IMR-90 (cell line): ENCODE data around the gene PCID2. TPM values are rescaled to one million over a fixed set of nuclear protein-coding genes. Genes with fewer than 3 reads are reported as not detected.

Experiments
- ATAC-seq: fragments of 200-7000 bp; cut with Tn5 transposase; 2 replicates; pipeline ENCODE4 v1.9.1; 2020; ENCODE audit warnings: low read depth, mild to moderate bottlenecking, moderate library complexity
- BruUV-seq: library from RNA; stranded (reverse); fragments of 400-500 nt; replicated peaks from 2 replicates; lab custom pipeline; 2021; lab: Mats Ljungman, UMichigan
- CTCF ChIA-PET: fragments of 300-600 bp; formaldehyde crosslinking; extraction: SDS; loops from one replicate; lab custom pipeline; 2021; ENCODE audit warnings: antibody characterized with exemption; lab: Yijun Ruan, JAX
- POLR2A ChIA-PET: fragments of 300-600 bp; sonication (Branson Sonifier 250); formaldehyde crosslinking; loops from one replicate; lab custom pipeline; 2022; ENCODE audit warnings: antibody characterized with exemption; ENCODE audit not compliant: unreplicated experiment; lab: Charles Lee
- DNase-seq: peaks from one replicate; pipeline ENCODE4 v3.0.0; 2013
- H2AFZ ChIP-seq: replicated peaks from 2 replicates; pipeline ENCODE3; 2013; ENCODE audit warnings: low read length, mild to moderate bottlenecking; ENCODE audit not compliant: poor library complexity
- H2AK5ac ChIP-seq: 2 replicates; pipeline ENCODE4 v1.6.1; 2013; ENCODE audit warnings: low read depth, low read length, inconsistent platforms
- H2AK9ac ChIP-seq: replicated peaks from 2 replicates; pipeline ENCODE3; 2013; ENCODE audit warnings: mild to moderate bottlenecking, low read depth, low read length, moderate library complexity; ENCODE audit not compliant: poor library complexity
- H2BK120ac ChIP-seq: 2 replicates; pipeline ENCODE4 v1.6.1; 2013; ENCODE audit warnings: low read depth, low read length, inconsistent platforms
- H2BK15ac ChIP-seq: 3 replicates; pipeline ENCODE4 v1.6.1; 2013; ENCODE audit warnings: low read depth, low read length, inconsistent platforms
- H2BK20ac ChIP-seq: 2 replicates; pipeline ENCODE4 v1.6.1; 2013; ENCODE audit warnings: low read depth, mild to moderate bottlenecking, inconsistent platforms, low read length, moderate library complexity
- H2BK5ac ChIP-seq: 2 replicates; pipeline ENCODE4 v1.6.1; 2013; ENCODE audit warnings: mild to moderate bottlenecking, low read depth, low read length, inconsistent platforms; ENCODE audit not compliant: poor library complexity, severe bottlenecking
- H3K14ac ChIP-seq: replicated peaks from 2 replicates; pipeline ENCODE4 v1.6.1; 2013; ENCODE audit warnings: low read depth, low read length, inconsistent platforms
- H3K18ac ChIP-seq: 2 replicates; pipeline ENCODE4 v1.6.1; 2013; ENCODE audit warnings: low read depth, low read length, control low read depth
- H3K23ac ChIP-seq: 2 replicates; pipeline ENCODE4 v1.6.1; 2013; ENCODE audit warnings: low read depth, low read length, inconsistent platforms
- H3K27ac ChIP-seq: 2 replicates; pipeline ENCODE4 v1.5.1; 2013; ENCODE audit warnings: mild to moderate bottlenecking, control low read depth, low read length; ENCODE audit not compliant: insufficient read depth
- H3K27me3 ChIP-seq: 2 replicates; pipeline ENCODE4 v1.6.1; 2013; ENCODE audit warnings: low read length; ENCODE audit not compliant: control insufficient read depth, insufficient read depth
- H3K36me3 ChIP-seq: 2 replicates; pipeline ENCODE4 v1.6.1; 2013; ENCODE audit warnings: low read length, mixed read lengths; ENCODE audit not compliant: control insufficient read depth, insufficient read depth
- H3K4ac ChIP-seq: 2 replicates; pipeline ENCODE4 v1.6.1; 2013; ENCODE audit warnings: low read depth, low read length, inconsistent platforms
- H3K4me1 ChIP-seq: 2 replicates; pipeline ENCODE4 v1.6.1; 2013; ENCODE audit warnings: low read length, mixed read lengths; ENCODE audit not compliant: control insufficient read depth, insufficient read depth
- H3K4me2 ChIP-seq: 2 replicates; pipeline ENCODE4 v1.6.1; 2013; ENCODE audit warnings: low read depth, mild to moderate bottlenecking, control low read depth, low read length, moderate library complexity
- H3K4me3 ChIP-seq: 2 replicates; pipeline ENCODE4 v1.5.1; 2013; ENCODE audit warnings: low read depth, mild to moderate bottlenecking, control low read depth, low read length, moderate library complexity; ENCODE audit not compliant: insufficient read depth
- H3K56ac ChIP-seq: 2 replicates; pipeline ENCODE4 v1.6.1; 2013; ENCODE audit warnings: low read length, inconsistent platforms; ENCODE audit not compliant: insufficient read depth; ENCODE audit errors: extremely low read depth
- H3K79me1 ChIP-seq, 2 experiments: 2 replicates each; pipeline ENCODE4 v1.6.1; 2013; ENCODE audit warnings: low read length in 2 of 2, inconsistent platforms in 1 of 2, low read depth in 1 of 2
- H3K9ac ChIP-seq: 2 replicates; pipeline ENCODE4 v1.6.1; 2013; ENCODE audit warnings: low read depth, low read length, control low read depth
- H3K9me1 ChIP-seq: 2 replicates; pipeline ENCODE4 v1.6.1; 2013; ENCODE audit warnings: low read length, inconsistent platforms; ENCODE audit not compliant: insufficient read depth
- H3K9me3 ChIP-seq: 2 replicates; pipeline ENCODE4 v1.6.1; 2013; ENCODE audit warnings: low read length; ENCODE audit not compliant: control insufficient read depth, insufficient read depth
- H4K20me1 ChIP-seq: 2 replicates; pipeline ENCODE4 v1.6.1; 2013; ENCODE audit warnings: low read length, inconsistent platforms; ENCODE audit not compliant: insufficient read depth
- H4K5ac ChIP-seq: 2 replicates; pipeline ENCODE4 v1.6.1; 2013; ENCODE audit warnings: mild to moderate bottlenecking, low read depth, low read length, control low read depth
- H4K8ac ChIP-seq, 2 experiments: 2 replicates each; pipeline ENCODE4 v1.6.1; 2013; ENCODE audit warnings: low read depth in 2 of 2, low read length in 2 of 2, control low read depth in 1 of 2, inconsistent platforms in 1 of 2
- H4K91ac ChIP-seq: 2 replicates; pipeline ENCODE4 v1.6.1; 2013; ENCODE audit warnings: low read depth, low read length, inconsistent platforms; ENCODE audit not compliant: insufficient read depth
- BHLHE40 ChIP-seq: fragments of 150-350 bp; IDR thresholded peaks from 2 replicates; pipeline ENCODE4 v1.6.1; 2016; ENCODE audit warnings: mild to moderate bottlenecking, low read depth, low read length
- CEBPB ChIP-seq: IDR thresholded peaks from 2 replicates; pipeline ENCODE4 v1.6.1; 2012; ENCODE audit warnings: low read depth, low read length, improper control_type of control experiment
- CHD1 ChIP-seq: IDR thresholded peaks from 2 replicates; pipeline ENCODE4 v1.6.1; 2012; ENCODE audit warnings: low read depth, low read length, improper control_type of control experiment
- CTCF ChIP-seq: conservative IDR thresholded peaks from 2 replicates; pipeline ENCODE4 v1.5.1; 2012; ENCODE audit warnings: mild to moderate bottlenecking, low read depth, low read length, improper control_type of control experiment
- ELK1 ChIP-seq: fragments of 150-350 bp; IDR thresholded peaks from 2 replicates; pipeline ENCODE4 v1.6.1; 2016; ENCODE audit warnings: low read depth, mild to moderate bottlenecking, low read length, moderate library complexity, borderline replicate concordance
- FOS ChIP-seq: fragments of 150-350 bp; IDR thresholded peaks from 2 replicates; pipeline ENCODE4 v1.6.1; 2016; ENCODE audit warnings: low read depth, low read length
- MAFK ChIP-seq: IDR thresholded peaks from 2 replicates; pipeline ENCODE4 v1.6.1; 2012; ENCODE audit warnings: low read depth, low read length, improper control_type of control experiment
- MAZ ChIP-seq: IDR thresholded peaks from 2 replicates; pipeline ENCODE4 v1.6.1; 2012; ENCODE audit warnings: low read depth, mild to moderate bottlenecking, low read length, improper control_type of control experiment, moderate library complexity, borderline replicate concordance
- MXI1 ChIP-seq: IDR thresholded peaks from 2 replicates; pipeline ENCODE4 v1.6.1; 2012; ENCODE audit warnings: low read depth, mild to moderate bottlenecking, low read length, moderate library complexity, borderline replicate concordance
- NFE2L2 ChIP-seq: fragments of 150-350 bp; IDR thresholded peaks from 2 replicates; pipeline ENCODE4 v1.6.1; 2016; ENCODE audit warnings: low read depth, mild to moderate bottlenecking, low read length
- POLR2A ChIP-seq: IDR thresholded peaks from 2 replicates; pipeline ENCODE4 v1.6.1; 2012; ENCODE audit warnings: mild to moderate bottlenecking, low read depth, low read length
- RAD21 ChIP-seq: IDR thresholded peaks from 2 replicates; pipeline ENCODE4 v1.6.1; 2012; ENCODE audit warnings: low read length, improper control_type of control experiment
- RCOR1 ChIP-seq: IDR thresholded peaks from 2 replicates; pipeline ENCODE4 v1.6.1; 2012; ENCODE audit warnings: mild to moderate bottlenecking, low read length, improper control_type of control experiment; ENCODE audit not compliant: insufficient replicate concordance
- RFX5 ChIP-seq: IDR thresholded peaks from 2 replicates; pipeline ENCODE4 v1.8.0; 2012; ENCODE audit warnings: low read depth, mild to moderate bottlenecking, low read length, moderate library complexity
- SMC3 ChIP-seq: fragments of 150-350 bp; IDR thresholded peaks from 2 replicates; pipeline ENCODE4 v1.6.1; 2016; ENCODE audit warnings: low read depth, mild to moderate bottlenecking, antibody characterized with exemption, low read length, moderate library complexity
- USF2 ChIP-seq: fragments of 150-350 bp; IDR thresholded peaks from 2 replicates; pipeline ENCODE4 v1.6.1; 2017; ENCODE audit warnings: mild to moderate bottlenecking, antibody characterized with exemption, low read length, low read depth
- WGBS, 2 experiments: methylation state at CpG; one replicate each; pipeline versions ENCODE4 v1.1.5 to v1.1.7; 2013; ENCODE audit warnings: missing lambda C conversion rate in 2 of 2; ENCODE audit not compliant: insufficient read length in 1 of 2; ENCODE audit errors: extremely low coverage in 2 of 2; 5-methylcytosine and 5-hydroxymethylcytosine counted together
- dilution Hi-C: fragments of 300-500 bp; cut with HindIII; formaldehyde crosslinking; loops from one replicate; pipeline ENCODE4 v1.14.3; 2018; ENCODE audit warnings: low sequenced_read_pairs; ENCODE audit not compliant: unreplicated experiment
- in situ Hi-C: fragments of 300-500 bp; cut with MboI; formaldehyde crosslinking; loops from 3 replicates; pipeline ENCODE4 v1.14.3; 2019; ENCODE audit warnings: low sequenced_read_pairs, inconsistent platforms, mixed read lengths
- intact Hi-C: fragments of 100-400 bp; cut with micrococcal nuclease; formaldehyde crosslinking; loops from 2 replicates; pipeline ENCODE4 v1.10.0; 2022
- polyA plus RNA-seq, 3 experiments: library from polyadenylated mRNA; depleted of rRNA; stranded (reverse); fragments of >200 nt; gene quantifications; 2 replicates each; pipeline ENCODE4 v1.2.3, GENCODE V29; 2012; ENCODE audit warnings: low replicate concordance in 1 of 3
- total RNA-seq: library from RNA; depleted of rRNA; stranded (reverse); fragments of >200 nt; gene quantifications from 2 replicates; pipeline ENCODE4 v1.2.3, GENCODE V29; 2012

Gene PCID2
- total and polyA plus RNA-seq, 2 of the 4 experiments (the other 2 are of a cell fraction) = 83.5 to 90.9 TPM

- in situ Hi-C loops = no loop called here
- no peaks in the 10 kb centered on the region for H3K79me1 ChIP-seq
- H2BK15ac ChIP-seq = no peak overlapping the region
- H3K4ac ChIP-seq = no peak overlapping the region; the same call in 1 of the 2 replicates
- ChIA-PET POLR2A (no interaction called here), CTCF (no interaction called here)
- no peak overlapping the region for H4K5ac ChIP-seq
- H3K9me3 ChIP-seq = no peaks in the 10 kb centered on the region
- no peak overlapping the region for H3K56ac ChIP-seq
- 0 out of 2 replicates have a peak overlapping the region, but pooled peaks have one; percentile 3 for H2AK5ac ChIP-seq
- ATAC-seq = no peak
- H3K4me3 ChIP-seq = no peak overlapping the region
- no peak overlapping the region for H4K8ac ChIP-seq
- H2BK120ac ChIP-seq = no peak overlapping the region
- no peak overlapping the region for H3K14ac ChIP-seq
- H2BK20ac ChIP-seq = no peak overlapping the region
- no peaks in the 10 kb centered on the region for H3K36me3 ChIP-seq
- H2AFZ ChIP-seq = no peak overlapping the region
- H2AK9ac ChIP-seq = no peak overlapping the region
- H3K9me1 ChIP-seq = no peaks in the 10 kb centered on the region
- H3K27me3 ChIP-seq = no peaks in the 10 kb centered on the region
- H2BK5ac ChIP-seq = no peak overlapping the region
- BruUV-seq = no TSS peak
- H3K18ac ChIP-seq = no peak overlapping the region
- H4K91ac ChIP-seq = no peak overlapping the region
- no peak overlapping the region for H3K9ac ChIP-seq
- no peak overlapping the region for H3K23ac ChIP-seq
- H3K4me2 ChIP-seq = no peak overlapping the region
- WGBS, 2 experiments = 81% methylated on average over 9 of the region's 16 CpGs; no CpG with 5 or more reads in 1 of the 2 experiments
- no peak overlapping the region for H3K27ac ChIP-seq
- no peak for TF ChIP-seq RFX5
- TF ChIP-seq USF2 = no peak
- TF ChIP-seq CEBPB = no peak
- TF ChIP-seq FOS = no peak
- TF ChIP-seq RAD21 = no peak
- TF ChIP-seq MAFK = no peak
- TF ChIP-seq CHD1 = no peak
- TF ChIP-seq CTCF = no peak
- no peak for TF ChIP-seq ELK1
- no peak for TF ChIP-seq MAZ
- no peak for TF ChIP-seq NFE2L2
- no peak for TF ChIP-seq MXI1
- TF ChIP-seq SMC3 = no peak
- no peak for TF ChIP-seq BHLHE40
- no peak for TF ChIP-seq POLR2A
- no peak for TF ChIP-seq RCOR1
- dilution Hi-C loops = no loop called here
- DNase-seq = no peak
- intact Hi-C loops = no loop called here
- peaks cover 6% of the 10 kb centered on the region for H3K4me1 ChIP-seq
- H4K20me1 ChIP-seq = no peaks in the 10 kb centered on the region
Observed at GRCh38 chr13:113161433-113161832, 47.0 kb downstream of the PCID2 start.
